Fibroblast of gingiva (primary cell): ENCODE measurements around the gene F10.

Source experiments
- DNase-seq: peaks from one replicate; pipeline ENCODE4 v3.0.0-alpha.2; 2011; ENCODE audit warnings: low read depth

The F10 gene

DNA sequence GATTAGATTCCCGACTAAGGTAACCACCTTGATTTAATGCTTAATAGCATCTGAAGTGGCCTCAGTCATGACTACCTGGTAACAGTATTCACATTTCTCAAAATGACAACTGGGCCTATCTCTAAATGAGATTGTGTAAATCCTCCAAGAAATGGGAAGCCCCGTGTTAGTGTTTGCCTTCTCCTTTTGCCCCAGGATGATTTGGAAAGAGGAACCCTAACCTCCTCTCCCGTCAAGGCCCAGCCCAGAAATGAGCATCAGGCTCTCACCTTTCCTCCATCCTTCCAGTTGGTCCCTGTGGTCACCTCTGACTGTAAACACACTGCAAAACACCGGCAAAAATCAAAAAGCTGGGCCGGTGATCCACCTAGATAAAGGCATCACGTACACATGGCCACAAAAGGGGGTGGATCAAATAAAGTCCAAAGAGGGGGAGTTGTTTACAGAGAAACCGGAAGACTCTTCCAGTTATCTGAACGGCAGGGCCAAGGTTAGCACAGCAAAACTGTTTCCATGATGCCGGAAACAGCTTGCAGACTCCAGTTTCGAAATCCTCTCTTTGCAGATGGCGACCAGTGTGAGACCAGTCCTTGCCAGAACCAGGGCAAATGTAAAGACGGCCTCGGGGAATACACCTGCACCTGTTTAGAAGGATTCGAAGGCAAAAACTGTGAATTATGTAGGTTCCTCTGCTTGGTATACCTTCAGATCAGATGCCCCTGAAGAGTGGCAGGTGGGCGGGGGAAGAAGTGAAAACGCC lies 16.4 kb downstream of the F10 start:
- DNase-seq = no peak

DNA sequence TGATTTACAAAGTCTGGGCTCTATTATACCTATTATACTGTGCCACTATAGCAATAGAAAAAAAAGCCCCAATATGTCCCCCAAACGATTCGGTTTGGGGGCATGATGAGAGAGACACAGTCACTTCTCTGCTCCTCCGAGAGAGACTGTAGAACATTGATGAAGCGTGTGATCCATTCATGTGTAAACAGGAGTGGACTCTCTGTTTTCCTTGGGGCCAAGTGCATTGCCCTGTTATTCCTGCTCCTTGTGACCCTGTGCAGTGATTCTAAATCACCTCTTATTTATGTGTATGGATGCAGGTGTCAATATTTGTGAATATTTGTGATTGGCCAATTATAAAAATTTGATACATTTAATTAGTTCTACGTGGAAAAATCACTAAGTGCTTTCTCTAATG lies 17.0 kb downstream of the F10 start:
- no peak for DNase-seq

DNA sequence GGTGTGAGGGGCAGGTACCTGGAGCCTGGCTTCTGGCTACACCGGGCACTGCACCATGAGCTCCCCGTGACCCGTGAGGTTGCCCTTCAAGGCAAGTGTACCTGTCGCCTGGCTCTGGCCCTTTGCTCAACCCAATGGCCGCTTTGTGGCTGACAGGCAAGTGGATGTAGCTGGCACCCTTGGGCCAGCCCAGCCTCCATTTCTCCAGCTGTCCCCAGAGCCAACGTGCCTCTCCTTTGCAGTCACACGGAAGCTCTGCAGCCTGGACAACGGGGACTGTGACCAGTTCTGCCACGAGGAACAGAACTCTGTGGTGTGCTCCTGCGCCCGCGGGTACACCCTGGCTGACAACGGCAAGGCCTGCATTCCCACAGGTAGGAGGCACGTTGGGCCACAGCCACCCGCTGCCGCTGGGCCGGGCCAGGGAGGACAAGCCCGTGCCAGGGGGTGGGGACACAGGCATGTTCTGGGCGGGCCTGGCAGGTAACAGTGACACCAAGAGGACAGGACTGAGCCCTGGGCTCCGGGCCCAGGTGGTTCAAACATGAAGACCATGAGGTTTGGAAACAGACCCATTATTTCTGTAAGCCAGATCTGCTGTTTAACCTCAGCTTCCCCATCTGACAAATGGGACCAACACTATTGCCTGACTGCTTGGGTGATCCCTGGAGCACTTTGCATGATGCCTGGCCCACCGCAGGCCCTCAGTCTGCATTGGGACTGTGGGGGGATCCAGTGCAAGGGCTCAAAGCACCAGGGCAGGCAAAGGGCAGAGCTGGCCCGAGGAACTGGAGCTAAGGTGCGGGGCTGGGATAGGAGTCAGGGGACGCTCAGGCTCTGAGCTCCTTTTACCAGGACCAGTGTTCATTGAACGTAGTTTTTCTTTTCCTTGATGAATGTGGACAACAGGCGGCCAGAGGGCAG lies 18.3 kb downstream of the F10 start:
- DNase-seq = no peak

DNA sequence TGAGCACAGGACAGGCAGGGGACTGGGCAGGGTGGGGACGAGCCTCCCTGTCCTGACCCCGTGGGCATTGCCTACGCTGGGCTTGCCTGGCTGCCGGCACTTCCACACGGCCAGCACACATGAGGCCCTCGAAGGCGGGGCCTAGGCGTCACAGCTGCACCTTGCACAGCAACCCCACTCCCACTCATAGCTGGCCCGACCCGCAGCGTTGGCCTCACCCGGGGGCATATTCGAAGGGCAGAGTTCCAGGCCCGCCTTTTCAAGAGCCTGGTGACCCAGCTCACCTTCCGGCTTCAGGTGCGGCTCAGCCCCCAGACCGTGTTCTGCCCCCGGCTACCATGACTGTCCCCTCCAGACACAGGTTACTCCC lies 19.0 kb downstream of the F10 start:
- no peak for DNase-seq

DNA sequence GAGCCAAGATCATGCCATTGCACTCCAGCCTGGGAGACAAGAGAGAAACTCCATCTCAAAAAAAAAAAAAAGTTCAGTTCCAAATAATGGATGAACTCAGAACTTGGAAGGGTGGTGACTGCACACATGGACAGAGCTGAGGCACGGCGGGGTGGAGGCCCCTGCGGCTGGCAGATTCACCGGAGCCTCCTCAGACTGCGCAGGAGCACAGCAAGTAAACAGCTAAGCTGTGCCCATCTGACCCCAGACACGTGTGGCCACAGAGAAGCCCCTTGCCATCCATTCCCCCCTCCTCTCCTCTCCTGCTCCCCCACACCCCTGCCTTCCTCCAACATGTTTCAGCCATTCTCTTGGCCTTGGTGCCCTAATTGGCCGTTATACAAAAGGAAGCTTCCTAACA lies 20.3 kb downstream of the F10 start:
- DNase-seq = no peak

DNA sequence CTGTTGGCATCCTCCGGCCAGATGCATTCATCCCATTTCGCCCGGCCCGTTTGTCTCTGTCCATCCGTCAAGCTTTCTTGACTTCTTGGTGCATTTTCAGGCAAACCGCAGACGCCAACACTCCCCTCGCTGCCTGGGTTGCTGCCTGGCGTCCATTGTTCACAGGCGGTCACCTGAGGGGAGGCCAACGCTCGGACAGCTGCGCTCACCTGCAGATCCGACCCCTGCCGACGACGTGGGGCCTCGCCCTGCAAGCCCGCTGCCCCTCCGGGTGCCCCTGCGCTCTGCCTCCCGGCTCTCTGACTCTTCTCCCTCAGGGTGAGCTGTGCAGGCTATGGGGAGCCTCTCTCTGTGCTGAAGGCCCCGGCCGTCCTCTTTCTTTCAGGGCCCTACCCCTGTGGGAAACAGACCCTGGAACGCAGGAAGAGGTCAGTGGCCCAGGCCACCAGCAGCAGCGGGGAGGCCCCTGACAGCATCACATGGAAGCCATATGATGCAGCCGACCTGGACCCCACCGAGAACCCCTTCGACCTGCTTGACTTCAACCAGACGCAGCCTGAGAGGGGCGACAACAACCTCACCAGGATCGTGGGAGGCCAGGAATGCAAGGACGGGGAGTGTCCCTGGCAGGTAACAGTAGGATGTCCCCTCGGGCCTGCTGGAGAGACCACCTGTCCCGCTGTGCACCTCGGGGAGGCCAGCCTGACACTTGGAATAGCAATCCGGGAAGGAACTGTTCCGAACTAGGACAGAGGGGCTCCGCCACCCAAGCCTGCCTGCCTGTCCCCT lies 21.1 kb downstream of the F10 start:
- no peak for DNase-seq

DNA sequence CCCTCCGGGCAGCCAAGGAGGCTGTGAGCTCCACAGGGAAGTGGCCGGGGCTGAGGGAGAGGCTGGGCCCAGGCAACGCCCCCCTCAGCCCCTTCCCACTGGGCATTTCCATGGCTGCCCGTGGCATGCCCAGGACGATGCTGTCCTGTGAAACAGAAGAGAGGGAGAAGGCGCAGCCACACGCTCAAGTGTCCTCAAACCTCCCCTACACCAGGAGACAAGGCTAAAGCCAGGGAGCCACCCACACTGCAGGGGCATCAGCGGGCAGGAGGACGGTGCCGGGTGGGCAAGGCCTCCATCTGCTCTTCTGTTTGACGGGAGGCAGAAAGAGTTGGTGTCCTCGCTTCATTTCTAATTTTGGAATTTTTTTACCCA lies 21.6 kb downstream of the F10 start:
- DNase-seq = no peak

DNA sequence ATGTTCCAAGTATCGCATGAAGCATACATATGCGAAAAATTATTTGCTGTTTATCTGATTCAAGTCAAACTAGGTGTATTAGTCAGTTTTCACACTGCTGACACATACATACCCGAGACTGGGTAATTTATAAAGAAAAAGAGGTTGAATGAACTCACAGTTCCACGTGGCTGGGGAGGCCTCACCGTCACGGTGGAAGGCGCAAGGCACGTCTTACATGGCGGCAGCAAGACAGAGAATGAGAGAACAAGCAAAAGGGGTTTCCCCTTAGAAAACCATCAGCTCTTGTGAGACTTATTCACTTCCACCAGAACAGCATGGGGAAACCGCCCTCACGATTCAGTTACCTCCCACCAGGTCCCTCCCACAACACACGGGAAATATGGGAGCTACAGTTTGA lies 22.9 kb downstream of the F10 start:
- no peak for DNase-seq

DNA sequence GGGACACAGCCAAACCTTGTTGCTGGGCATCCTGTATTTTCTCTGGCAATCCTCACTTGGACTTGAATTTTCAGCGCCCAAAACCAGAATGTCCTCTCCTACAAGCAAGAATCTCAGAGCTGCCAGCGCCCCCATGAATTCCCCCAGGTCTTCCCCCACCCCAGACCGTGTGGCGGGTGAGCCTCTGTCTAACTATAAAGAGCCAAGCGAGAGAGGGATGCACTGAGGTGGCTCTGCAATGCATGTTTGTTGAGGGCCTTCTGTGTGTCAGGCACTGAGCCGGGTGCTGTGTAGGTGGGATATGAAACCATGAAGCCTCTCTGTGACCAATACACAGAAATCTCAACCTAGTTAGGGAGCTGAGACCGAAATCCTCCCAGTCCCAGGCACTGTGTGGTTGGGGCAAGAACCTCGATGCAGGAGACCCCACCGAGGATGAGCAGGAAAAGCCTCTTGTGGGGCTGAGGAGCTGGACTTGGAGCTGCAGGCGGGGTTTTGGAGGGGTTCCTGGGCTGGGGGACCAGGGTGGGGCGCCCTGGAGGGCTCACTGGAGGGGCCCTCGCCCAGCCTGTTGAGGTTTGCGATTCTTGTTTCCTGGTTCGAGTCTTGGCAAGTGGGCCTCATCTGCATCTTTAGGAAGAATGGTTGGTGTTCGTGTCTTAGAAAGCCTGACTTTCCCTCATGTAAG lies 23.5 kb downstream of the F10 start:
- no peak for DNase-seq

DNA sequence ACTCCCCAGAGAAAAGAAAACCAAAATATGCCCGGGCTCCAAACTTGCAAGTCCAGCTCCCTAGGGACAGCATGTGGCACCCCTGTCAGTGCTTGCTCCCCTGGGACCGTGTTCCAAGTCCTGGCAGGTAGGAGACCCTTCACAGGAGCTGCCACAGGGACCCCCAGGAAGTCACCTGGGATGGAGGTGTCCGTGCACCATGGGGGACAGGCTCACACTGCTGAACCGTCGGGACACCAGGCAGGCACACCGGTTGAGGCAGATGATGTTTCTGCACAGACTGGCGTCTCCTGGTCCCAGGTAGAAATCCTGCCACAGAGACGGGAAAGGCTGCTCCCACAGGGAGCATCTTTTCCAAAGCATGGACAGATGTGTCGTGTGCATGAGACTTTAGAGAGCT lies 24.2 kb downstream of the F10 start:
- DNase-seq = no peak

DNA sequence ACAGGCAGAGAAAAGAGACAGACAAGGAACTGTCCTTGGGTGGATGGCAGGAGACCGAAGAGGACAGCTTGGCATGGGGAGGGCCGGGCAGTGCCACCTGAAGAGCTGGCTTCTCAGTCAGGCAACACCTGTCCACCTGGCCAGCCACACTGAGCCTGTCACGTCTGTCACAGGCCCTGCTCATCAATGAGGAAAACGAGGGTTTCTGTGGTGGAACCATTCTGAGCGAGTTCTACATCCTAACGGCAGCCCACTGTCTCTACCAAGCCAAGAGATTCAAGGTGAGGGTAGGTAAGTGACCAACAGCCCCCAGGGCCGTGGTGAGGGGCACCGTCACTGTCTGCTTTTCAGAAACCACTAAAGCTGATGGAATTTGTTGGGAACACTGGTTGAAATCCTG lies 24.6 kb downstream of the F10 start:
- no peak for DNase-seq

DNA sequence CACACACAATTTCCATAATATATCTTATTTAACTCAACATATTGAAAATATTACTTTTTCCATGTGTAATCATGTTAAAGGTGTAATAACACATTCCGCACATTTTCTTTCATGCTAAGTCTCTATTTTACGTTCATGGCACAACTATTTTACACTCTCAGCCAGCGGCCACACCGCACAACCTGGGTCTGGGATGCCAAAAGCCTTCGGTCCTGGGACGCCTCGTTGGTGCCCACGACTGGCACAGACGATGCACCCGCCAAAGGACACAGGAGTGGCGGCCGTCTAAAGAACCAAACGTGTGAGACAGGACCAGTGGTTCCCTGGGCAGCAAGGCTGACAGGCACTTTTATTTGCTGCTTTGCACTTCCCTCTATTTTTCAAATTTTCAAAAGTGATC lies 25.8 kb downstream of the F10 start:
- no peak for DNase-seq

DNA sequence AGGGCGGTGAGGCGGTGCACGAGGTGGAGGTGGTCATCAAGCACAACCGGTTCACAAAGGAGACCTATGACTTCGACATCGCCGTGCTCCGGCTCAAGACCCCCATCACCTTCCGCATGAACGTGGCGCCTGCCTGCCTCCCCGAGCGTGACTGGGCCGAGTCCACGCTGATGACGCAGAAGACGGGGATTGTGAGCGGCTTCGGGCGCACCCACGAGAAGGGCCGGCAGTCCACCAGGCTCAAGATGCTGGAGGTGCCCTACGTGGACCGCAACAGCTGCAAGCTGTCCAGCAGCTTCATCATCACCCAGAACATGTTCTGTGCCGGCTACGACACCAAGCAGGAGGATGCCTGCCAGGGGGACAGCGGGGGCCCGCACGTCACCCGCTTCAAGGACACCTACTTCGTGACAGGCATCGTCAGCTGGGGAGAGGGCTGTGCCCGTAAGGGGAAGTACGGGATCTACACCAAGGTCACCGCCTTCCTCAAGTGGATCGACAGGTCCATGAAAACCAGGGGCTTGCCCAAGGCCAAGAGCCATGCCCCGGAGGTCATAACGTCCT lies 26.4 kb downstream of the F10 start:
- no peak for DNase-seq

DNA sequence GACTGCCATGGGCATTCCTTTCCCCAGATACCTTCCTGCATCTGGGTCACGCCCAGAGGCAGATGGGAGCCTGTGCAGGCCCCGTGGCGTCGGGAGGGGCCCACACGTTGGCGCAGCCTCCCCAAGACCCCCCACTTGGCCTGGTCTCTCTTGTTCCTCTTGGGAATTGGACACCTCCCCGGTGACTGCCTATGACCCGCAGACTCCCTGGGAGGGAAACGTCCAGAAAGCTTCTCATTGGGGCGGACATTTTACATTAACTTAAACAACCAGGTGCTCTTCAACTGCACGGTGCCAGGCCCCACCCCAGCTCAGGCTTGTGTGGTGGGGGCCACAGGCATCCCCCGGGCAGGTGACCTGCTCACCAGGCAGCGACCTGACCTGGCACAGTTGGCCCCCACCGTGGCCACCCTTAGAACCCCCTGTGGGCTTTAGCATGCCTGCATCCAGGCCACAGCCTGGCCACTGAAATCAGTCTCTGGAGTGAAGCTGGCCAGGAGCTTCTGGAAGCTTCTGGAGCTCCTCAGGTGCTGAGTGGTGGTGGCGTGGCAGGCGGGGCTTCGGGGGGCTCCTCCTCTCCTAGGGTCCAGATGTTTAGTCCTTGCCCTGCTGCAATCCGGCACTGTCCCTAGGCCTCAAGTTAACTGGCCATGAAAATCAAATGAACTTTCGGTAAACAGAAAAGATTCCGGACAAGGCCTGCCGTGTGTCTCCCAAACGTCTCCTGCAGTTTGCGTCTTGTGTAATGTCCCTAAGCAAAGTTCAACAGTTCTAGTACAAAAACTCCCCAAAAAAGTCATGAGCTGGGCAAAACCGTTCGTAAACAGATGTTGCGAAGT lies 27.3 kb downstream of the F10 start:
- DNase-seq = no peak

DNA sequence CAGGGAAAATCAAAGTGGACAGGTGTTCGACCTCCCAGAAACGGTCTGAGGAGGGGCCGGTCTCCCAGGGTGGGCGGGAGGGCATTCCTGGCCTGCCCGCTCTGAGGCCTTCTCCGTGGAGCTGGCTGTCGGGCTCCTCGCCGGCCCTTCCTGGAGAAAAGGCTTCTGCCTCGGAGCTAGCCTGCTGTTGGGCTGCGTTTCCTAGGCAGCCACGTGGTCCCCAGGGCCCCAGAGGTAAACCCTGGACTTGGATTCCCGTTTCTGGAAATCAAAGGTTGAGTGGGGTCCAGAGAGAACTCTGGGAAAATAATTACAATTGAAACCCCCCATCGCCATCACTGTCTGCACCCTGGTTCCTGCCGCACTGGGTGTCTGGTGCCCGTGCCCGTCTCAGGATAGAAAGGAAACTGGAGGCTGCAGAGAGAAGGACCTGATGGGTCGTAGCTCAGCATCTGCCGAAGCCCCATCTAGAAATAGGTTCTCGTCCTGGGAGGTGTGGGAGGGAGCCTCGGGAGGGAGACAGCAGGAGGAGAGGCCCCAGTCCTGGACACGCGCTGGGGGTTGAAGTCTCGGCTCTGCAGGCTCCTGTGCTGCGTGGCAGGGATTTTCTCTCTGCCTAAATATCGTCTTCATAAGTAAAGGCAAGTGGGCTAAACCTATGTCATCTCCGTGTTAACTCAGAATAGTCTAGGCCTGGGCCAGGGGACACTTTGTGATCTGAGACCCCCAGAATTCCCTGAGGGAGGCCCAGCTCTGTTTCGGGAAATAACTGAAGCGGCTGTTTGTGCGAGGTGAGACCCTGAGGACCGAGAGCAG lies 28.2 kb downstream of the F10 start:
- no peak for DNase-seq

DNA sequence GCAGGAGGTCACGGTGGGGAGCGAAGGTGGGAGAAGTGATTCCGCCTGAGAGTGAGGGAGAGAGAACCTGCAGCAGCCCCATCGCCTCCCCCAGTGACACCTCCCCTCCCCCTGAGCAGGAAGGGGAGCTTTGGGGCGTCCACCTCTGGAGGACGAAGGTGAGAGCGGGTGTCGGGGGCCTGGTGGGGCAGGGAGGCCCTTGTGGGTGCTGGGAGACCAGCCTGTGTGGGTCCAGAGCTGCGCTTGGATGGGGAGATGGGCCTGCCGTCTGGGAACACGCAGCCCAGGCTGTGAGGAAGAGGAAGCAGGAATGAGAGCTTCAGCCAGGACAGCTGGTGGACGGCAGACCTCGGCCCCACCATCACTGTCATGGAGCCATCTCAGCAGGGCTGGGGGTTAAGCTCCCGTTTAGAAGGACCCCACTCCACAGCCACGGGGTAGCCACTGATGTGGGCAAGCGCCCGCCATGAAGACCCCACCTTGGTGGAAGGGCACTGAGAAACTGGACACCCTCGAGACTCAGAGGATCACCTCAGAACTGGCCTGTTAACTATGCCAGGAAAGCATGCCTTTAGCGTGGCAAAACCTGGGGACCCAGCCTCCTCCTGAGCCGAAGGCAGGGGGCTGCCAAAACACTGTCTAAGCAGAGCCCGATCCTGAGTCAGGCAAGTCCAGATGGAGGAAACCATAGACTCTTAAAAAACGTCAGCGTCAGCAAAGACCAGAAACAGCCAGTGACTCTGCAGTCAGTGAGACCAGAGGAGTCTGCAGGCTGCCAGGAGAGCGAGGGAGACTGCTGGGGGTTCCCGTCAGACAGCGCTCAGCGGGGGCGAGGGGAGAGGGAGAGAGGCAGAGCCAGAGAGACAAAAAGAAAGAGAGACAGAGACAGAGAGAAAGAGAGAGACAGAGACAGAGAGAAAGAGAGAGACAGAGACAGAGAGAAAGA lies 29.4 kb downstream of the F10 start:
- peak; percentile 61 for DNase-seq

DNA sequence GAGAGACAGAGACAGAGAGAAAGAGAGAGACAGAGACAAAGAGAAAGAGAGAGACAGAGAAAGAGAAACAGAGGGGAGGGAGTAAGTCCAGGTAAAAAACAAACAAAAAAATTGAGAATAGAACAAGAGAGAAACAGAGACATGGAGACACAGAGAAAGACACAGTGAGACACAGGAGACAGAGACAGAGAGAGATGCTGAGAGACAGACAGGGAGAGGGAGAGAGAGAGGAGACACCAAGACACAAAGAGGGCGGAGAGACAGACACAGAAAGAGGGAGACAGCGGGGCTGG lies 30.0 kb downstream of the F10 start:
- no peak for DNase-seq

DNA sequence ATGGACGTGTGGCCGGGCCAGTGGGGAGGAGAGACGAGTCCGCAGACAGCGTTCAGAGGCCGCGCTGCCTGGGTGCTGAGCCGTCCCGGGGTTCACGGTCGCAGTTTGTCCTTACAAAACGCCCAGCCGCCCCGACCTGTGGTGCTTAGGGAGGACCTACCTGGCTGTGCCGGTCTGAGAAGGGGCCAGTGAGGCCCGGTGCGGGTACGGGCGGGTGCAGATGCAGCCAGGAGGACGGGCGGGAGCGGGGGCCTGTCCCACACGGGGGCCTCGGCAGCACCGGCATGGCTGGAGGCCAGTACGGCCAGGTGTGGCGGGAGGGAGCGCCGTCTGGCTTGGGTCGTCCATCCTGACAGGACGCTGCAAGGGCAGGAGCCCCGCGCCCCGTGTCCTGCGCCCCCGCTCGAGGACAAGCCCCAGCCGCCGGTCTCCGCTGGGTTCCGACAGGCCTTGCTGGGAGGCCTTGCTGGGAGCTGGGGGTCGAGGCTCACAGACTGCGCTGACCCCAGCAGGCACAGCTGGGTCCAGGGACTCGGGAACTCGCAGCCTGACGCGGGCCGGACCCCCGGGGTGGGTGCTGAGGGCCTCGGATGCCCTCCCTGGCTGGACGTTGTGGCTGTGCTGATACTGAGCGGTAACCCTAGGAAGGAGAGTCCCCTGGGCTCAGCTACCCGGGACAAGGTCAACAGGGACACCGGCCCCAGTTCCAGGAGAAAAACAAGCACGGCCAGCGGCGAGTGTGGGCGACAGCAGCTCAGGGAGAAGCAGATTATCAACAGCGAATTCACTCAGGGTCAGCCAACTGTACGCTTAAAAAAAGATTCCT lies 30.6 kb downstream of the F10 start:
- DNase-seq = peak; percentile 18
